K562 (cell line): ENCODE data around the gene SKAP1. TPM values are rescaled to one million over a fixed set of nuclear protein-coding genes. Genes with fewer than 3 reads are reported as not detected.

ENCODE experiments used
- ATF3 ChIP-seq, 2 experiments: fragments of 450-650 bp in 1 of 2; sonication (generic) in 1 of 2; formaldehyde crosslinking in 1 of 2; IDR thresholded peaks in 1 of 2; conservative IDR thresholded peaks in 1 of 2; 2 replicates each; pipeline versions ENCODE4 v1.6.1 to v1.8.1; 2016 to 2023; ENCODE audit warnings: mild to moderate bottlenecking in 2 of 2, moderate library complexity in 2 of 2, inconsistent platforms in 1 of 2, missing genetic modification reagents in 1 of 2
- BCLAF1 ChIP-seq, 2 experiments: fragments of 450-650 bp in 1 of 2; IDR thresholded peaks; 2 replicates each; pipeline ENCODE4 v1.6.1; 2011 to 2017; ENCODE audit warnings: low read depth in 2 of 2, antibody characterized with exemption in 1 of 2, borderline replicate concordance in 1 of 2, low read length in 1 of 2, mild to moderate bottlenecking in 1 of 2, mixed read lengths in 1 of 2; ENCODE audit not compliant: control insufficient read depth in 1 of 2
- CBFA2T2 ChIP-seq: fragments of 450-650 bp; conservative IDR thresholded peaks from 2 replicates; pipeline ENCODE4 v1.6.1; 2017; ENCODE audit warnings: mild to moderate bottlenecking
- NCOA6 ChIP-seq: fragments of 450-650 bp; IDR thresholded peaks from 2 replicates; pipeline ENCODE4 v1.6.1; 2017; ENCODE audit warnings: mild to moderate bottlenecking
- SPI1 ChIP-seq: IDR thresholded peaks from 2 replicates; pipeline ENCODE4 v1.6.1; 2011; ENCODE audit warnings: low read depth, low read length, control low read depth, borderline replicate concordance
- TEAD4 ChIP-seq, 2 experiments: sonication (generic) in 1 of 2; formaldehyde crosslinking in 1 of 2; IDR thresholded peaks; 2 replicates each; pipeline versions ENCODE4 v1.6.1 to v1.8.0; 2012 to 2022; ENCODE audit warnings: borderline replicate concordance in 1 of 2, inconsistent platforms in 1 of 2, low read length in 1 of 2, mild to moderate bottlenecking in 1 of 2, missing genetic modification reagents in 1 of 2
- polyA plus RNA-seq, 8 experiments: library from polyadenylated mRNA; depleted of rRNA in 4 of 8; stranded (reverse) in 5 of 8; unstranded in 3 of 8; fragments of >200 nt; fragmentation: Nextera tagmentation in 2 of 8; fragmentation: Illumina TruSeq in 1 of 8; extraction: Ambion mirVana in 2 of 8; extraction: Trizol in 1 of 8; gene quantifications; 2 replicates each; pipeline versions ENCODE4 v1.2.1 to v1.2.3, GENCODE V29; 2011 to 2014; ENCODE audit warnings: inconsistent platforms in 1 of 8, missing spikeins in 1 of 8
- total RNA-seq, 7 experiments: library from RNA; depleted of rRNA in 6 of 7; stranded (reverse); fragments of >200 nt in 6 of 7; fragmentation: Illumina TruSeq in 2 of 7; extraction: Trizol in 2 of 7; gene quantifications; 2 replicates each; pipeline versions ENCODE4 v1.2.1 to v1.2.3, GENCODE V29; 2011 to 2021; ENCODE audit warnings: low replicate concordance in 1 of 7
- TF ChIP-seq, protein P1 (sequence below): fragments of 450-650 bp; IDR thresholded peaks from 2 replicates; pipeline ENCODE4 v1.7.1; 2018; ENCODE audit warnings: mild to moderate bottlenecking, low read depth; ENCODE audit not compliant: partially characterized antibody

The SKAP1 gene
- total and polyA plus RNA-seq, 9 of the 15 experiments (the other 6 are each of a cell fraction or from before 2014, with no cell fraction given) = 0.06 to 0.80 (median 0.10) TPM; not detected in 4

- TF ChIP-seq, protein P1, sequence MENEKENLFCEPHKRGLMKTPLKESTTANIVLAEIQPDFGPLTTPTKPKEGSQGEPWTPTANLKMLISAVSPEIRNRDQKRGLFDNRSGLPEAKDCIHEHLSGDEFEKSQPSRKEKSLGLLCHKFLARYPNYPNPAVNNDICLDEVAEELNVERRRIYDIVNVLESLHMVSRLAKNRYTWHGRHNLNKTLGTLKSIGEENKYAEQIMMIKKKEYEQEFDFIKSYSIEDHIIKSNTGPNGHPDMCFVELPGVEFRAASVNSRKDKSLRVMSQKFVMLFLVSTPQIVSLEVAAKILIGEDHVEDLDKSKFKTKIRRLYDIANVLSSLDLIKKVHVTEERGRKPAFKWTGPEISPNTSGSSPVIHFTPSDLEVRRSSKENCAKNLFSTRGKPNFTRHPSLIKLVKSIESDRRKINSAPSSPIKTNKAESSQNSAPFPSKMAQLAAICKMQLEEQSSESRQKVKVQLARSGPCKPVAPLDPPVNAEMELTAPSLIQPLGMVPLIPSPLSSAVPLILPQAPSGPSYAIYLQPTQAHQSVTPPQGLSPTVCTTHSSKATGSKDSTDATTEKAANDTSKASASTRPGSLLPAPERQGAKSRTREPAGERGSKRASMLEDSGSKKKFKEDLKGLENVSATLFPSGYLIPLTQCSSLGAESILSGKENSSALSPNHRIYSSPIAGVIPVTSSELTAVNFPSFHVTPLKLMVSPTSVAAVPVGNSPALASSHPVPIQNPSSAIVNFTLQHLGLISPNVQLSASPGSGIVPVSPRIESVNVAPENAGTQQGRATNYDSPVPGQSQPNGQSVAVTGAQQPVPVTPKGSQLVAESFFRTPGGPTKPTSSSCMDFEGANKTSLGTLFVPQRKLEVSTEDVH = no peak
- TF ChIP-seq TEAD4 (IDR thresholded peaks at IDR 0.05; ENCODE audit: low read length) (peak; percentile 23; the same call in 1 of the 2 replicates), TEAD4 (CRISPR knock-in tag; IDR thresholded peaks at IDR 0.05; ENCODE audit: borderline replicate concordance) (no peak), SPI1 (peak; percentile 57; the same call in 1 of the 2 replicates), BCLAF1 (IDR thresholded peaks at IDR 0.05; ENCODE audit: borderline replicate concordance in 1 of 2, control insufficient read depth in 1 of 2, low read depth in 2 of 2, low read length in 1 of 2) (no peak), ATF3 (IDR thresholded peaks at IDR 0.05) (peak; percentile 44; the same call in 1 of the 2 replicates), ATF3 (CRISPR knock-in tag; conservative IDR thresholded peaks at IDR 0.05) (no peak), NCOA6 (no peak), CBFA2T2 (no peak)
Observed at GRCh38 chr17:48472411-48473281, 42.6 kb upstream of the SKAP1 start (continued).
